ENCODE results near the gene C17orf78.
A peak's percentile ranks its signal among the peaks of the same experiment; 100 is the strongest.
"Not testable (repeated sequence)": the region's sequence is repeated elsewhere in the genome, so short reads cannot be mapped to it uniquely, and the experiment has no call there.

C17orf78 gene

DNA sequence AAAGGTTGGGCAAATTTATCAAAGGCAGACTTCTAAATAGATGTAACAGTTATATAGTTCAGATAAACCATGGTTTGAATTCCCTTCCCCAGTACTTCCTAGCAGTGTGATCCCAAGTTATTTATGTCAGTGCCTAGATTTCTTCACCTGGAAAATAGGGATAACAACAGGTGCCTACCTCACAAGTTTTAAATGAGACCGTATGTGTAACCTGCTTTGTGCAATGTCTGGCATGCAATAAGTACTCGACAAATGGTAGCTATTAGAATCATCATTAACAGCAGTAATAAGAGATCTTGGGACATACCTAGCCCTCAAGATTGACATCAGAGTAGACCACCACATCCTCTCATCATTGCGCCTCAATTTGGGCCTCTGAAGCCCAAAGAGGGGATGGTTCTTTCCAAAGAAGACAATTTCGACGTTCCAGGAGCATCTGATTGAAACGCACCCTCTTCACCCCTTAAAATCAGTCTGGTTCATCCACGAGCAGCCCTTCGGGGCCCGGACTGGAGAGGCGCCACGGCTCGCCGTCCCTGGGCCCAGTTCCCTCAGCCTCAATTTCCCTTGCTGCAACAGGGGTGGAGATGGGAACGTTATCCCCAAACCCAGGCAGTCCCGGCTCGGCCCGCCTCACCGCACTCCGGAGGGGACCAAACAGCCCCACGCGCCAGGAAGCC is 30.3 kb downstream of the C17orf78 start:
- TF ChIP-seq, protein P1, sequence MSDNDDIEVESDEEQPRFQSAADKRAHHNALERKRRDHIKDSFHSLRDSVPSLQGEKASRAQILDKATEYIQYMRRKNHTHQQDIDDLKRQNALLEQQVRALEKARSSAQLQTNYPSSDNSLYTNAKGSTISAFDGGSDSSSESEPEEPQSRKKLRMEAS (IDR thresholded peaks at IDR 0.05; ENCODE audit: low read depth, low read length) = no peak
- TF ChIP-seq MYC (IDR thresholded peaks at IDR 0.05; ENCODE audit: low read depth, low read length) (no peak), POLR2A (IDR thresholded peaks at IDR 0.05; ENCODE audit: extremely low read depth, insufficient read length) (no peak)
- TF ChIP-seq, protein P2, sequence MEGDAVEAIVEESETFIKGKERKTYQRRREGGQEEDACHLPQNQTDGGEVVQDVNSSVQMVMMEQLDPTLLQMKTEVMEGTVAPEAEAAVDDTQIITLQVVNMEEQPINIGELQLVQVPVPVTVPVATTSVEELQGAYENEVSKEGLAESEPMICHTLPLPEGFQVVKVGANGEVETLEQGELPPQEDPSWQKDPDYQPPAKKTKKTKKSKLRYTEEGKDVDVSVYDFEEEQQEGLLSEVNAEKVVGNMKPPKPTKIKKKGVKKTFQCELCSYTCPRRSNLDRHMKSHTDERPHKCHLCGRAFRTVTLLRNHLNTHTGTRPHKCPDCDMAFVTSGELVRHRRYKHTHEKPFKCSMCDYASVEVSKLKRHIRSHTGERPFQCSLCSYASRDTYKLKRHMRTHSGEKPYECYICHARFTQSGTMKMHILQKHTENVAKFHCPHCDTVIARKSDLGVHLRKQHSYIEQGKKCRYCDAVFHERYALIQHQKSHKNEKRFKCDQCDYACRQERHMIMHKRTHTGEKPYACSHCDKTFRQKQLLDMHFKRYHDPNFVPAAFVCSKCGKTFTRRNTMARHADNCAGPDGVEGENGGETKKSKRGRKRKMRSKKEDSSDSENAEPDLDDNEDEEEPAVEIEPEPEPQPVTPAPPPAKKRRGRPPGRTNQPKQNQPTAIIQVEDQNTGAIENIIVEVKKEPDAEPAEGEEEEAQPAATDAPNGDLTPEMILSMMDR (IDR thresholded peaks at IDR 0.05; ENCODE audit: low read depth, low read length) = no peak
- H3K4me3 ChIP-seq (ENCODE audit: low read depth, low read length) = peak overlapping the region; percentile 99
- DNase-seq (ENCODE audit: low read depth) = no peak

DNA sequence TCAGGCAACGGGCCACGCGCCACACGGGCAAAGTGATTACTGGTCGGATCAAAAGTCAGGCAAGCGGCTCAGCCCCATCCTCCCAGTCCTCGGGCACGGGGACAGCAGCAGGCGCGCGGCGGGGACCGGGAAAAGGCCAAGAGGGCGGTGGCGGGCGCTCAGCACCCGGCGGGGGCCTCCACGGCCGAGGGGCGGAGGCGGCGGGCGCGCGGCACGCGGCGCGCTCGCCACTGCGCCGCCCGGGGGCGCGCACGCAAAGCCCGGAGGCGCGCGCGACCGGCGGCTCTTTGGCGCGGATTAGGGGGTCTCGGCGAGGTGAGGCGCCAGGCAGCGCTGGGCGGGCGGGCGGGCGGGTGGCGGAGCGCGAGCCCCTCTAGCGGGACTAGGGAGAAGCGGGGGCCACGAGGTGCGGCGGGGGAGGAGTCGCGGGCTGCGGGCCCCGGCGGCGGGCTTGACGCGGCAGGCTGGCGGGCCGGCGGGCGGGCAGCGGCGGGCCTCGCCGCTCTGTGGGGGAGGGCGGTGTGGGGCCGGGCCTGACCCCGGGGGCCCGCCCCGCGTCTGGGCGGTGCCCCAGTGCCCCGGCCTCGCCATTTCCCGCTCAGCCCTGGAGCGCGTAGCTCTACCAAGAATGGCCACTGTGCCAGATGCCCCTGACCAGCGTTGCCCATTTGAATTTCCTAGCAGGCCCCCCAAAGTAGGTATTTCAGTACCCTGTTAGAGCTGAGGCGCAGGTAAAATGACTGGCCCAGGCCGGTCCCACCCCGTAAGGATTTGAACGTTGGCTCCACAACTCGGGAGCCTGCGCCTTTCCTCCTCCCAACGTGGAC is 31.1 kb downstream of the C17orf78 start, which contains the start of the genes ACACA and TADA2A:
ACACA (minus strand) TSS at position 202 of the 827 bp plus-strand sequence. CDS start 537 bp downstream, outside the sequence.
TADA2A (plus strand) TSS at position 252 of the 827 bp plus-strand sequence. CDS start 4,480 bp downstream, outside the sequence.
- H3K4me3 ChIP-seq (ENCODE audit: low read depth, low read length) = peak within 1 kb of the TSS; percentile 99
- TF ChIP-seq, protein P2 (IDR thresholded peaks at IDR 0.05; ENCODE audit: low read depth, low read length) = no peak
- TF ChIP-seq MYC (IDR thresholded peaks at IDR 0.05; ENCODE audit: low read depth, low read length) = peak; percentile 76
- TF ChIP-seq, protein P1 (IDR thresholded peaks at IDR 0.05; ENCODE audit: low read depth, low read length) = peak; percentile 76
- peak; percentile 80 for TF ChIP-seq POLR2A (IDR thresholded peaks at IDR 0.05; ENCODE audit: extremely low read depth, insufficient read length)
- DNase-seq (ENCODE audit: low read depth) = peak; percentile 92

DNA sequence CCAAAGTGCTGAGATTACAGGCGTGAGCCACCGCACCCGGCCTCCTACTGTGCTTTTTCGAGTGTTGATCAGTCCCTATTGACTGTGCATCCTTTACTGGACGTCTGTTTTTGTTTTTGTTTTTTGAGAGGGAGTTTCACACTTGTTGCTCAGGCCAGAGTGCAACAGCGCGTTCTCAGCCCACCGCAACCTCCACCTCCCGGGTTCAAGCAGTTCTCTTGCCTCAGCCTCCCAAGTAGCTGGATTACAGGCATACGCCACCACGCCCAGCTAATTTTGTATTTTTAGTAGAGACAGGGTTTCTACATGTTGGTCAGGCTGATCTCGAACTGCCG is 32.3 kb downstream of the C17orf78 start:
- H3K4me3 ChIP-seq (ENCODE audit: low read depth, low read length) = peak overlapping the region; percentile 88
- DNase-seq (ENCODE audit: low read depth) = not testable (repeated sequence)

DNA sequence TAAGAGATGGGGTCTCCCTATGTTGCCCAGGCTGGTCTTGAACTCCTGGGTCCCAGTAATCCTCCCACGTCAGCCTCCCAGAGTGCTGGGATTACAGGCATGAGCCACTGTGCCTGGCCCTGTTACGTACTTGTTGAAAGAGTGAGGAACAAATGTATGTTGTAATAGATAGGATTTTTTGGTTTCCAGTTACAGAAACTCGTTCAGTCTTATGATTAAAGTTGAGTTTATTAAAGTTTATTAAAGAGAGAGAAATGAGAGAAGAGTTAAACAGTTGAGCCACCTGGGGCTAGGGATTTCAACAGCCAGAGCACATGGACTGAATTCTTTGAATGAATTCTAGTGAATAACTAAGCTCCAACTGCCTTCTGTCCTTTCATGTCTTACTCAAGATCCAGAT is 34.6 kb downstream of the C17orf78 start:
- no peak for DNase-seq (ENCODE audit: low read depth)
- TF ChIP-seq POLR2A (IDR thresholded peaks at IDR 0.05; ENCODE audit: extremely low read depth, insufficient read length) = no peak
- TF ChIP-seq MYC (IDR thresholded peaks at IDR 0.05; ENCODE audit: low read depth, low read length) = no peak
- TF ChIP-seq, protein P2 (IDR thresholded peaks at IDR 0.05; ENCODE audit: low read depth, low read length) = no peak
- no peak overlapping the region for H3K4me3 ChIP-seq (ENCODE audit: low read depth, low read length)

DNA sequence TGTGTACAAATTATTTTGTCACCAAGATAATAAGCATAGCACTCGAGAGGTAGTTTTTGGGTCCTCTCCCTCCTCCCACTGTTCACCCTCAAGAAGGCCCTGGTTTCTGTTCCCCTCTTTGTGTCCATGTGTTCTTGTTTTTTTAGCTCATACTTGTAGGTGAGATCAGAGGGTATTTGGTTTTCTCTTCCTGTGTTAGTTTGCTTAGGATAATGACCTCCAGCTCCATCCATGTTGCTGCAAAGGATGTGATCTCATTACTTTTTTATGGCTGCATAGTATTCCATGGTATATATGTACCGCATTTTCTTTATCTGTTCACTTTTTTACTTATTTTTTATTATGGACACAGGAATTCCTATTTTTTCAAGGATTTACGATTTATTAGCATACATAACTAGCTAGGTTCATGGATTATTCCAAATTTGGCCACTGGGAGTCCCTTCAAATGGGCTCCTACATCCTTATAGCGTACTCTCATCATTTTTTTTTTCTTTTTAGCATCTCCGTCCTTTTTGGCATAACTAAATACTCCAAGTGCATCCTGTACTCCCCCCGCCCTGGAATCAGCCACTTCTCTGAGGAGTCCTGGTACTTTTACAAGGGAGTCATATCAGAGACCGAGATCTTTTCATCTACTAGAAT is 38.2 kb downstream of the C17orf78 start:
- TF ChIP-seq POLR2A (IDR thresholded peaks at IDR 0.05; ENCODE audit: extremely low read depth, insufficient read length) = no peak
- no peak for DNase-seq (ENCODE audit: low read depth)
- H3K4me3 ChIP-seq (ENCODE audit: low read depth, low read length) = no peak overlapping the region

DNA sequence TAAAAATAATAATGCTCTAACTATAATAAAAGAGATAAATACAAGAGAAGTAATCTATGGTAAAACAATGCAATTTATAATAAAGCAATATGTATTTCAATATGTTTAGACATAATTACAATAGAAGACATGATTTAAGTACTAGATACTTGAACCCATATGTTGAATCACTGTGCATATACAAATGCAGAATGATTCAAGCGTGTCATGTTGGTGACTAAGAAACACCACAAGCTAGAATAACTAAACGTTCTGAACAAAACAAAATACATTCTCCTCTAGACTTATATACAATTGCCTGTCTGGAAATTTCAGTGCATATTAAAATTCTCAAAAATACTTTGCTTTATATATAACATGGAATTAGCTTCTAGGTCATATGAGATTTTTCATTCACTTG is 42.1 kb downstream of the C17orf78 start:
- H3K4me3 ChIP-seq (ENCODE audit: low read depth, low read length) = no peak overlapping the region
- no peak for DNase-seq (ENCODE audit: low read depth)
- TF ChIP-seq MYC (IDR thresholded peaks at IDR 0.05; ENCODE audit: low read depth, low read length) = no peak
- TF ChIP-seq, protein P1 (IDR thresholded peaks at IDR 0.05; ENCODE audit: low read depth, low read length) = no peak
- TF ChIP-seq, protein P2 (IDR thresholded peaks at IDR 0.05; ENCODE audit: low read depth, low read length) = no peak
- no peak for TF ChIP-seq POLR2A (IDR thresholded peaks at IDR 0.05; ENCODE audit: extremely low read depth, insufficient read length)
